ENCODE data around the gene PRR16.
"Not testable (repeated sequence)": the region's sequence is repeated elsewhere in the genome, so short reads cannot be mapped to it uniquely, and the experiment has no call there.

Gene PRR16

DNA sequence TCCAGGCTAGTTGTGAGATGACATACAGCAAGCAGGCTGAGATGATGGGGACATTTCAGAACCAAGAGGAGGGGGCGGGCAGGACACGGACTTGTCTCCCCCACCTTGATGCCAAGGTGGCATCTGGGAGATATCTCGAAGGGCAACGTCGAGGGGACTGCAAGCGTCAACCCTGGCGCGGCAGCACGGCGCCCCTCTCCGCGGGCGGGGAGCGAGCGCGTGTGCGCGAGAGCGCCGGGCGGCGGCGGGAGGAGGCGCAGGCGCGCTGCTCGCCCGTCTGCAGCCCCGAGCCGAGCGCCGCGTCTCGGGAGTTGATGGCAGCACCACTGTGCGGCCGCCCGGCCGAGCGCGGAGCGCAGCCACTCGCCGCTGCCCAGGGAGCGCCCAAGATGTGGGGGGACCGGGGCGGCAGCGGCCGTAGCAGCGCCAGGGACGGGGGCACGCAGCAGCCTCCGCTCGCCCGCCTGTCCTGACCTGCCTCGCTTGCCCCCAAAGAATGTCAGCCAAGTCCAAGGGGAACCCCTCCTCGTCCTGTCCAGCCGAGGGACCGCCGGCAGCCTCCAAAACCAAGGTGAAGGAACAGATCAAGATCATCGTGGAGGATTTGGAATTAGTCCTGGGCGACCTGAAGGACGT is at the start of gene PRR16:
Gene PRR16, plus strand, starts transcription at position 310 of the 636 bp plus-strand sequence.
- peak; percentile 61 for DNase-seq (ENCODE audit: low spot score)

DNA sequence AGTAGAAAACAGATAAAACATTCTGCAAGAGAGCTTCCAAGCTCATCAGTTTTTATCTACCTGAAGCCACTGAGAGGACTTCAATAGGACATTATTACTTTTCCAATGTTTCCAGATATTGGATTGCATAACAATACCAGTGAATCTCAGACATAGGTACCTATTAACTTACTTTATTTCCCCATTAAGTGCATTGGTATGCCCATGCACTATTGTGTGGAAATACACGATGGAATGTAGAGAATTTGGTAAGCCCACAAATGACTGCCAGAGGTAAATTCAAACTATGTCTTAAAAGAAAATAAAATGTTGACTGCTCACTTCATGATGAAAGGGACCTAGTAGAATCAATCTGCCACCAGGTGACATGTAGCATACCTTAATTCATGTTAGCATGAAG is 48.1 kb upstream of the PRR16 start:
- no peak for DNase-seq (ENCODE audit: low spot score)

DNA sequence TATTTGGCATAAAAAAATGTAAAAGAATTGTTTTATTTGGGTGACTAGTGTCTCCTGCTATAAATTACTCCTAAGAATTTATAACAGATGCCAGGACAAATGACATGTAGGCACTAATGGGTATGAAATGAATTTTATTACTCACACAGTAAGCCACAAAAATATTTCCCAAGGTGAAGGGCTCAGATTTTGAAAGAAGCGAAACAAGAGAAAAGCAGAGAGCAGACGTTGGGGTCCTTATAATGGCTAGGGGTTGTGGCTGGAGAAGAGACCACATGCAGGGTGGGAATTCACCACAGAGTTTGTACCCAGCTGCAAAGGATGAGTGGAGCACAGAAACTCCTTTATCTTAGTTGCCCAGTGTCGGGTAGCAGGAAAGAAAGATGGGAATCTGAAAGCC is 45.0 kb upstream of the PRR16 start:
- DNase-seq (ENCODE audit: low spot score), result no peak

DNA sequence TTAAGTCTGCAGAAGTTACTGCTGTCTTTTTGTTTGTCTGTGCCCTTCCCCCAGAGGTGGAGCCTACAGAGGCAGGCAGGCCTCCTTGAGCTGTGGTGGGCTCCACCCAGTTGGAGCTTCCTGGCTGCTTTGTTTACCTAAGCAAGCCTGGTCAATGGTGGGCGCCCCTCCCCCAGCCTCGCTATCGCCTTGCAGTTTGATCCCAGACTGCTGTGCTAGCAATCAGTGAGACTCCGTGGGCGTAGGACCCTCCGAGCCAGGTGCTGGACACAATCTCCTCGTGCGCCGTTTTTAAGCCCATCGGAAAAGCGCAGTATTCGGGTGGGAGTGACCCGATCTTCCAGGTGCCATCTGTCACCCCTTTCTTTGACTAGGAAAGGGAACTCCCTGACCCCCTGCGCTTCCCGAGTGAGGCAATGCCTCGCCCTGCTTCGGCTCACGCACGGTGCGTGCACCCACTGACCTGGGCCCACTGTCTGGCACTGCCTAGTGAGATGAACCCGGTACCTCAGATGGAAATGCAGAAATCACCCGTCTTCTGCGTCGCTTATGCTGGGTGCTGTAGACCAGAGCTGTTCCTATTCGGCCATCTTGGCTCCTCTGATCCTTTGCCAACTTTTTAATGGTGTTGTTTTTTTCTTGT is 37.3 kb upstream of the PRR16 start:
- not testable (repeated sequence) for DNase-seq (ENCODE audit: low spot score)

GRCh38 chr5:120430572-120430971 is 33.5 kb upstream of the PRR16 start:
- no peak for DNase-seq (ENCODE audit: low spot score)

DNA sequence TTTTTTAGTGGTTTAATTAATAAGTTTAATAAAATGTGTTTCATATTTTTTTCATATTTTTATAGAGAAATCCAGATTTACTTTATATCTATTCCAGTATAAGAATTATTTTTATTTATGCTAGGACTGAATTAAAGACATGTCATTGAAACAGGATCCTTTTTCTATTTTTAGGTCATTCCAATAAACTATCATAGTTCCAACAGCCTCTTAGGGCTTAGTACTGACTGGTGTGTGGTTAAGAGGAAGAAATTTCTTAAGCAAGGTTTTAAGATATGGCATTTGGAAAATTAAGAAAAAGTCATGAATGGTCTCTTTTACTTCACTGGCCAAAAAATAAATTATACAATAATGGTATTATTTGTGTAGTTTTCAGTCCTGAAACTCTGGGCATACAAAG is 31.2 kb upstream of the PRR16 start:
- no peak for DNase-seq (ENCODE audit: low spot score)

DNA sequence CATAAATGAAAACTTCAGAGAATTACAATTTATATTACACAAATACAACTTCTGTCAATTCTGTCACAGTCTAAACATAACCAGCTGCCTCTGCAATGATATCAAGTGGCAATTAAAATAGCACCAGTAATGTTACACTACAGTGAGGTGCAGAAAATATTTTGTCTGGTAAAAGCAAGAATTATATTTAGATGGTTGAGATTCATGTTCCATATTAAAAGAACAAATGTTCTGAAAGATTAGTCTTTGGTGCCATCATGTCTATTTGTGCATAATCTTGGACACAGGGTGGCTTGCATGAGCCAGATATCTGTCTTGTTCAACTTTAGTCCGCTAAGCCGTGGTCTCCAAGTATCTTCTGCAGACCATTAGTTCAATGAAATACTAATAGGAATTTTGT is 29.0 kb upstream of the PRR16 start:
- DNase-seq (ENCODE audit: low spot score), result no peak

- no peak for DNase-seq (ENCODE audit: low spot score)
Observed at GRCh38 chr5:120436996-120437395, 27.1 kb upstream of the PRR16 start.

- DNase-seq (ENCODE audit: low spot score), result no peak
Observed at GRCh38 chr5:120442694-120443093, 21.4 kb upstream of the PRR16 start.

GRCh38 chr5:120443607-120444006 is 20.5 kb upstream of the PRR16 start:
- no peak for DNase-seq (ENCODE audit: low spot score)

DNA sequence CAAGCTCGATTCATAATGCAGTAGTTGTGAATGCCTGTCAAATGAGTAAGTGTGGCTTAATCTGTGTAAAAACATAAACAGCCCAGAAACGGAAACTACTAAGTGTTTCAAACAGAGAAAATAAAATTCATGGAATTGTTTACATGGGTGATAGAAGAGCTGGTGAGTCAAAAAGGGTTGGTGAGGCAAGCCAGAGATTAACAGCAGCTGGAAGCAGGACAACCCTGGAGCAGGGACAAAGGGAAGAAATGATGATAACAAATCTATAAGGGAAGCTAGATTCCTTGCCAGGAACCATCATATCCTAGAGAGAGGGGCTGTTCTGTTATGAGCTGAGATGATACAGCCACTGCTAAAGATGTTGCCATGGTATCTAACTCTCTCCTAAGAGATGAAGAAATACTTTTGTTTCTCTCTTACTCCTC is 18.0 kb upstream of the PRR16 start:
- no peak for DNase-seq (ENCODE audit: low spot score)

GRCh38 chr5:120446901-120447300 is 17.2 kb upstream of the PRR16 start:
- no peak for DNase-seq (ENCODE audit: low spot score)

DNA sequence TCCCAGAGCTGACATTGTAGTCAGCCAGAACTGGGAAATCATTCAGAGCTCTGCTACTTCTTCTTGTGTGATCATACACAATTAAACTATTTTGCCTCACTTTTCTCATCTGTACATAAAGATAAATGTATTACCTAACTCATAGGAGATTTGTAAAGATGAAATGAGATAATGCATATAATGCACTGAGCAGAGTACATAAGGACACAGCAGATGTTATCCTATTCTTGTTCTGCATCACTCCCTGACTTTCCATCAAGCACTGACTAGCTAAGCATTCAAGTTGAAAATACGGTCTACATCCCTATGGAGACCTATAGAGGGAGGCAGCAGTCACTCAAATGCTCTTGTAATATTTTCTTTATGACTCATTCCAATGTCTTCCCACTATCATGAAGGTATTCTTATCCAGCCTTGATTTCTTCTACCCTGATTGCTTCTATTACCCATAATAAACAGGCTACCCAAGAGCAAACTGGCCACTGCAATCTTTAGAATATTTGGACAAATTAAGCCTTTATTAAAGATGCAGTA is 16.3 kb upstream of the PRR16 start:
- no peak for DNase-seq (ENCODE audit: low spot score)

DNA sequence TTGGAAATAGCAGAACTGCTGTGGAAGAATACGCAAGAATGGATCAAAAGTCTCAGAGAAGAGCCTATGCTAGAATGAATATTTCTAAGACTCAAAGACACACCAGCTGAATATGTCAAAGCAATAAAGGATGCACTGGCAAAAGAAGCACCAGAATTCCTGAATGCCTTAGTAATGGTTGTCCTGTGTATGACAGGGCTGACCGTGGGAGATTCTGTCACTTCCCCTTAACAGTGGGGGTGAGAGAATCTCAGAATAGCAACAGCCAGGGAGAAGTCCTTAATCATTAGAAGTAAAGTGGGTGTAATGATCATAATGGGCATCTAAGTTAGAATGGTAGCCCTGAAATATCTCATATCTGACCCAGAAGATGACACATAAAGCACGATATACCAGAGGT is 14.6 kb upstream of the PRR16 start:
- no peak for DNase-seq (ENCODE audit: low spot score)

DNA sequence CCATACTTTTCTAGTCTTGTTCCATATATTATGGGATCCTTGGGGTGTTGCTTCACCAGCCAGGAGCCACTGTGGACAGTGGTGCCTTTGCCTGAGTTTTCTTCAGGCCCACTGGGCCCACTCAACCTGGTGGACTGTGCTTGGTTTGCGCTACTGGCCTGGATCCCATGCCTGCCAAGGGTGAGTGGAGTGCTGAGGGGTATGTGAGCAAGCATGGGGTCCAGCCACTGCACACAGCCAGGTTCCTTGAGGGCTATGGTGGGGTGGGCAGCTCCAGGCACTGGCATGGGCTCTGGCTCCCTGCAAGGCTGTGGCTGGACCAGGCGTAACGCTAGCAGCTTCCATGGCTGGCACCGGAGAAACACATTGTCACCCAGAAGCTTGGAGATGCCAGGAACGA is 13.2 kb upstream of the PRR16 start:
- DNase-seq (ENCODE audit: low spot score), result no peak

- no peak for DNase-seq (ENCODE audit: low spot score)
Observed at GRCh38 chr5:120451445-120451844, 12.7 kb upstream of the PRR16 start.

- DNase-seq (ENCODE audit: low spot score), result no peak
Observed at GRCh38 chr5:120452471-120452870, 11.6 kb upstream of the PRR16 start.

DNA sequence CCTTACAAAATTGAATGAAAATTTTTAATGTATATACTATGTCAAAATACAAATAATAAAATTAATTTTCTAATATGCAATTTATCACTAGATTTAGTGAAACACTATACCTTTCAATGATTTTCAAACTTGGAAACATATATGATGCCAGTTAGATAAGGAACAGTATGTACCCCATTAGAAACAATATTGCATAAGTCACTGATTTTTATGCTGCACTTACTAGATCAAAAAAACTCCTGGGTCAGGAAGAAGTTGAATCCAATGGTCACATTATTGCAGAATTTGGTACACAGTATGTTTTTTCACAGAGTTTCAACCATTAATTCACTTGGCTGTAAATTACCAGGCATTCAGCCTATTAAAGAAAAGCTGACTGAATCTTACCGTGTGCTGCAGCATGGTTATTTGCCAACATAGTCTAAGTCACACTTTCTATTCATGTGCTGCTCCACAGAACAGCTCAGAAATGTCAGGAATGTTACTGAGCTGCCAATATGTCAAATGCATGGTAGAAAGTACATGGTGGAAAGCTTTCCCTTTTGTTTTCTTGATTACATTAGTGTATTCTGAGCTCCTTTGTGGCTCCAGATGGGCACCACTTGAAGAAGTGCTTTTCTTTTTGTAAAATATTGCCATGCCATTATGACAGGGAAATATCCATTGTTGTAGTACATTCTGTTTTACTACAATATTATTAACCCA is 9.9 kb upstream of the PRR16 start:
- DNase-seq (ENCODE audit: low spot score), result no peak

GRCh38 chr5:120456006-120456405 is 8.1 kb upstream of the PRR16 start:
- no peak for DNase-seq (ENCODE audit: low spot score)

GRCh38 chr5:120457839-120458507 is 6.1 kb upstream of the PRR16 start:
- peak; percentile 68 for DNase-seq (ENCODE audit: low spot score)

DNA sequence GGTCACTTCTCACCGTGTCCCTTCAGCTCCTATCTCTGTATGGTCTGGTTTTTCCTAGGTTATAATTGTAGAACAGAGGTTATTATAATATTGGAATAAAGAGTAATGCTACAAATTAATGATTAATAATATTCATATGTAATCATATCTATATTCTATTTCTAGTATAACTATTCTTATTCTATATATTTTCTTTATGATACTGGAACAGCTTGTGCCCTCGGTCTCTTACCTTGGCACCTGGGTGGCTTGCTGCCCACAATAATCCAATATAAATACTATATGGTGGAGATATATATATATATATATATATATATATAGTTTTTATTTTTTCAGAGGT is 5.6 kb upstream of the PRR16 start:
- DNase-seq (ENCODE audit: low spot score), result not testable (repeated sequence)

- DNase-seq (ENCODE audit: low spot score), result no peak
Observed at GRCh38 chr5:120461251-120461650, 2.8 kb upstream of the PRR16 start.
